HEK293T (cell line): ENCODE data around the gene SNTB2.

ENCODE experiments used
- CTCF ChIA-PET: fragments of 350-600 bp; formaldehyde crosslinking; extraction: SDS; loops from one replicate; lab custom pipeline; 2021; ENCODE audit warnings: antibody characterized with exemption, inconsistent platforms; lab: Yijun Ruan, JAX
- POLR2A ChIA-PET: fragments of 350-600 bp; formaldehyde crosslinking; extraction: SDS; loops from one replicate; lab custom pipeline; 2020; ENCODE audit warnings: antibody characterized with exemption, inconsistent platforms; lab: Yijun Ruan, JAX
- DNase-seq: peaks from one replicate; pipeline ENCODE4 v3.0.0; 2012; ENCODE audit warnings: mixed read lengths; ENCODE audit errors: extremely low spot score
- ARNT ChIP-seq: fragments of 450-650 bp; IDR thresholded peaks from 2 replicates; pipeline ENCODE4 v1.6.1; 2017; ENCODE audit warnings: mild to moderate bottlenecking
- BHLHE40 ChIP-seq: fragments of 450-650 bp; IDR thresholded peaks from 2 replicates; pipeline ENCODE4 v1.6.1; 2016; ENCODE audit warnings: mild to moderate bottlenecking, moderate library complexity, borderline replicate concordance
- CTBP1 ChIP-seq: fragments of 450-650 bp; IDR thresholded peaks from 2 replicates; pipeline ENCODE4 v1.6.1; 2016; ENCODE audit warnings: borderline replicate concordance
- ELF4 ChIP-seq: fragments of 450-650 bp; IDR thresholded peaks from 2 replicates; pipeline ENCODE4 v1.6.1; 2017; ENCODE audit warnings: antibody characterized with exemption
- FOXA1 ChIP-seq: fragments of 450-650 bp; IDR thresholded peaks from 2 replicates; pipeline ENCODE4 v1.6.1; 2016; ENCODE audit warnings: mild to moderate bottlenecking
- FOXK2 ChIP-seq: fragments of 450-650 bp; IDR thresholded peaks from 2 replicates; pipeline ENCODE4 v1.6.1; 2016; ENCODE audit warnings: mild to moderate bottlenecking
- FOXM1 ChIP-seq: fragments of 450-650 bp; IDR thresholded peaks from 2 replicates; pipeline ENCODE4 v1.6.1; 2017; ENCODE audit warnings: mild to moderate bottlenecking, borderline replicate concordance
- HDGF ChIP-seq: fragments of 450-650 bp; IDR thresholded peaks from 2 replicates; pipeline ENCODE4 v1.6.1; 2017; ENCODE audit warnings: antibody characterized with exemption, borderline replicate concordance
- L3MBTL2 ChIP-seq: fragments of 450-650 bp; conservative IDR thresholded peaks from 2 replicates; pipeline ENCODE4 v1.6.1; 2016; ENCODE audit warnings: mild to moderate bottlenecking
- LEF1 ChIP-seq: fragments of 450-650 bp; IDR thresholded peaks from 2 replicates; pipeline ENCODE4 v1.6.1; 2017; ENCODE audit warnings: mild to moderate bottlenecking, borderline replicate concordance
- NFRKB ChIP-seq: fragments of 450-650 bp; IDR thresholded peaks from 2 replicates; pipeline ENCODE4 v1.6.1; 2016; ENCODE audit warnings: mild to moderate bottlenecking, moderate library complexity
- SP1 ChIP-seq: fragments of 450-650 bp; IDR thresholded peaks from 2 replicates; pipeline ENCODE4 v1.6.1; 2017
- SUZ12 ChIP-seq: fragments of 450-650 bp; IDR thresholded peaks from 2 replicates; pipeline ENCODE4 v1.6.1; 2016; ENCODE audit warnings: mild to moderate bottlenecking
- TARDBP ChIP-seq: fragments of 450-650 bp; IDR thresholded peaks from 2 replicates; pipeline ENCODE4 v1.6.1; 2016
- ZNF384 ChIP-seq: fragments of 450-650 bp; IDR thresholded peaks from 2 replicates; pipeline ENCODE4 v1.6.1; 2016
- TF ChIP-seq, protein P1 (sequence below): fragments of 450-650 bp; IDR thresholded peaks from 2 replicates; pipeline ENCODE4 v1.6.1; 2016

SNTB2 gene

DNA sequence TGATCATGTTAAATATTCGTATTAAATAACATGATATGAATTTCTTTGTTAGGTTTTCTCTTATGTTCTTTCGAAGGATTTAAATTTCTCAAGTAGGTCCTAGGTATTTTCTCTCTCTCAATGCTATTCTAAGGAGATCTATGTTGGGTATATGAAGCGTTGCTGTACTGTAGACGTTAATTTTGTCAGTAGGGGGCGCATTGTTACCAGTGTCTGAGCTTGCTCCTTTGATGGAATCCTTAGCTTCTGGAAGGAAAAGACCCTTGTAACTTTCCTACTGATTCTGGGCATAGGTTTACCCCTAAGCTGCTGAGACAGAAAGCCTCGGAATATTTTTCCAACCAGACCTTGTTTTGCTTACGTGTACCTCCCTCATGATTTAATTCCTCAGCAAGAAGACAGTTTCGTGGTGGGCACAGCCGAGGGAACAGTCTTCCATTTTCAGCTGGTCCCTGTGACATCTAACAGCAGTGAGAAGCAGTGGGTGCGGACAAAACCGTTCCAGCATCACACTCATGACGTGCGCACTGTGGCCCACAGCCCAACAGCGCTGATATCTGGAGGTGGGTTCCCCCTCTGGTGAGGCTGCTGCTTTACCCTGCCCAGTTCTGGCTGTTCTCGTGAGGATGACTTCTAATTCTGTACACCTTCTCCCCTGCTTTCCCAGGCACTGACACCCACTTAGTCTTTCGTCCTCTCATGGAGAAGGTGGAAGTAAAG lies 36.7 kb upstream of the SNTB2 start:
- TF ChIP-seq FOXK2: no peak
- POLR2A ChIA-PET: no interaction called here
- DNase-seq: peak; percentile 71
- CTCF ChIA-PET: interaction anchor here (0.7 to 1.6 kb wide), 8 partner anchors 10 to 269 kb away, joined by 3 to 9 read pairs (median 4); no protein-coding TSS in a partner anchor

DNA sequence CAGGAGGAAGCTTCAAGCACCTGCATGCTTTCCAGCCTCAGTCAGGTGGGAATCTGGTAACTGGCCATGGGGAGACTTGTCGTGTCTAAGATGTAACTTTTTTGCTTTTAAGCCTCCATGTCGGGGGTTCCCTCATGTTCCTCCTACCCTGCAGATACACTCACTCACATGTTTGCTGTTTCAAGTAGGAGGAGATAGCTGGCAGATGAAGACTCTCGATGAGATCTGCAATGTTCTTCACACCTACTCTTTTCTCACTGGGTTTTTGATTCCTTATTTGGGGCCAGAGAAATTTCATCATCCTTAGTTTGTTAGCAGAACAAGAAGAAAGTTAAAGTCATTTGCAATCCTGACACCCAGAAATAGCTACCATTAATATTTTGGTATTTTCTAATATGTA lies 29.8 kb upstream of the SNTB2 start:
- TF ChIP-seq BHLHE40 (no peak), HDGF (no peak), FOXA1 (no peak), FOXK2 (no peak), NFRKB (no peak), SUZ12 (no peak), FOXM1 (no peak), ARNT (no peak), ELF4 (no peak), TARDBP (no peak), ZNF384 (no peak), LEF1 (no peak), CTBP1 (no peak), L3MBTL2 (no peak), SP1 (no peak)
- TF ChIP-seq, protein P1, sequence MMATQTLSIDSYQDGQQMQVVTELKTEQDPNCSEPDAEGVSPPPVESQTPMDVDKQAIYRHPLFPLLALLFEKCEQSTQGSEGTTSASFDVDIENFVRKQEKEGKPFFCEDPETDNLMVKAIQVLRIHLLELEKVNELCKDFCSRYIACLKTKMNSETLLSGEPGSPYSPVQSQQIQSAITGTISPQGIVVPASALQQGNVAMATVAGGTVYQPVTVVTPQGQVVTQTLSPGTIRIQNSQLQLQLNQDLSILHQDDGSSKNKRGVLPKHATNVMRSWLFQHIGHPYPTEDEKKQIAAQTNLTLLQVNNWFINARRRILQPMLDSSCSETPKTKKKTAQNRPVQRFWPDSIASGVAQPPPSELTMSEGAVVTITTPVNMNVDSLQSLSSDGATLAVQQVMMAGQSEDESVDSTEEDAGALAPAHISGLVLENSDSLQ: no peak
- ChIA-PET CTCF (no interaction called here), POLR2A (interaction anchor here (1.3 kb wide), 1 partner anchor 24 kb away, joined by 3 read pairs; no protein-coding TSS in a partner anchor)
- DNase-seq: no peak

DNA sequence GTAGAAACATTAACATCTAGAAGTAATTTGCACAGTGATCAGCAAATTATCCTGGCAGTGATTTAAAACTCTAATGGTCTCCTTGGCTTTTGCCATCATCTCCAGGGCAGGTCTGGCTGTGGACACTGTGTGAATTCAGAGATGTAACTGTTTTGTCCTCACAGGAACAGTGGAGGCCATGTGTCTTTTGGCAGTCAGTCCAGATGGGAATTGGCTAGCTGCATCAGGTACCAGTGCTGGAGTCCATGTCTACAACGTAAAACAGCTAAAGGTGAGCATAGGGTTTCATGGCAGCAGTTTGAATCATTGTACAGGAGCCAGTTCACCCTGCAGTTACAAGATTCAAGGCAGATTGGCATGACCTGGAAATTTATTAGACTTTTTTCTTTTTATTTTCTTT lies 26.8 kb upstream of the SNTB2 start:
- DNase-seq: no peak
- ChIA-PET CTCF (no interaction called here), POLR2A (interaction anchor here (1.0 kb wide), 1 partner anchor 30 kb away, joined by 3 read pairs; no protein-coding TSS in a partner anchor)
- TF ChIP-seq, protein P1: no peak
- no peak for TF ChIP-seq ELF4
- TF ChIP-seq SUZ12: no peak
- TF ChIP-seq FOXA1: no peak
- no peak for TF ChIP-seq TARDBP
- TF ChIP-seq ARNT: no peak
- TF ChIP-seq FOXK2: no peak
- TF ChIP-seq L3MBTL2: no peak
- TF ChIP-seq HDGF: no peak
- TF ChIP-seq CTBP1: no peak
- TF ChIP-seq SP1: no peak
- no peak for TF ChIP-seq ZNF384
- no peak for TF ChIP-seq BHLHE40
- no peak for TF ChIP-seq NFRKB
- no peak for TF ChIP-seq LEF1
- TF ChIP-seq FOXM1: no peak

DNA sequence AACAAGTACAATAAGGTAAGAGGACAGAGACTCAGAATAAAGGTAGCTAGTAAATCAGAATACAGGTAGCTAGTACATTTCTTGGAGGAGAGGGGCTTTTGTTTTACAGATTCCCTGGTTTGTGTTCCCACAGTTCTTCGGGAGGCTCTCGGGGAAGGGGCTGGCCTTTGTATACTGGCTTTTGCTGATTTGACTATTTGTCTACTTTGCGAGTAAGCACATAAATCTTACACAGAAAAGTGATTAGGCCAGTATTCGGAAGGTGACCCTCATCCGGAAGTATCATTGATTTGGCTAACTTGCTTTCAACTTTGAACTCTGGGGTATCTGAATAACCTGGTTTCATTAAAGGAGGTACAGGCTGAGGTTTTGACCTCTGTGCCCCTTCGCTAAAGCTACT lies 21.4 kb upstream of the SNTB2 start:
- POLR2A ChIA-PET: no interaction called here
- CTCF ChIA-PET: no interaction called here
- DNase-seq: no peak
- TF ChIP-seq NFRKB (no peak), L3MBTL2 (no peak), CTBP1 (no peak), ELF4 (no peak), SUZ12 (no peak), BHLHE40 (no peak), SP1 (no peak), FOXK2 (no peak), LEF1 (no peak), FOXA1 (no peak), ARNT (no peak)
- TF ChIP-seq, protein P1: no peak

DNA sequence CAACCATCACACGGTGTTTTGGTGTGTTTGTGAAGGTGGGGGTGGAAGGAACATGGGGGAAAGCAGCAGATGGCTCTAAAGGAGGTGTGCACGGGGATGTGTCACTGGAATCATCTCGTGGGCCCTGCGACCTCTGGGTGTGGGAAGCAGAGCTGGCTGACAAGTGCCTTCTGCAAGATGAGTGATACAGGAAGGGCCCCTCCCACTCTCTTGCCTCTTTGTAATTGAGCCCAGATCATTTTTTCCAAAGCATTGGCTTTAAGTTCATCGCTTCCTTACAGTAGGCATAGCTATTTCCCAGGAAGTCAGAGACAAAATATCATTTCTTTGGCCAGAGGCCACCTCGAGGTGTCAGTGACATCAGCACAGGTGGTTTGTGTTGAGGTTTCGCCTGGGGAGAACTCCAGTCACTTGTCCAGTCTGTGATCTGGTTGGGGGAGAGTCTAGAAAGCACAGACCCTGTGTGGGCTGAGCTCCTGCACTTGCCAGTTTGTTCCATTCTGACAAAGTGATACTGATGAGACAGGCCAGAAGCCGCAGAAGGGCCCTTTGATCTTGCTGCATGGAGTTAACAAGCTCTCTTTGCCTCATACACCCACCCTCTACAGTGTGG lies 20.6 kb upstream of the SNTB2 start:
- CTCF ChIA-PET: no interaction called here
- DNase-seq: no peak
- TF ChIP-seq L3MBTL2 (no peak), ELF4 (no peak), TARDBP (no peak), ZNF384 (no peak)
- POLR2A ChIA-PET: no interaction called here
